Adrenal gland (tissue), 5 donors: ENCODE measurements around the gene MRAP2.

Source experiments
- POLR2A ChIP-seq, 2 donors: fragments of 450-650 bp; IDR thresholded peaks; one replicate each; pipeline ENCODE4 v1.6.1; 2017; ENCODE audit warnings: antibody characterized with exemption in 2 of 2, mild to moderate bottlenecking in 2 of 2, moderate library complexity in 1 of 2
- TF ChIP-seq, protein P1 (sequence below), 6 experiments: fragments of 450-650 bp in 4 of 6; fragments of 200-600 bp in 2 of 6; sonication (generic) in 1 of 6; IDR thresholded peaks; 1 replicate in 5 of 6; 2 replicates in 1 of 6; pipeline versions ENCODE4 v1.5.1 to v1.8.0; 2016 to 2021; ENCODE audit warnings: antibody characterized with exemption in 6 of 6, mild to moderate bottlenecking in 2 of 6, moderate library complexity in 1 of 6
- donor health status: DM: no; HTN: no; CAD: no.

DNA sequence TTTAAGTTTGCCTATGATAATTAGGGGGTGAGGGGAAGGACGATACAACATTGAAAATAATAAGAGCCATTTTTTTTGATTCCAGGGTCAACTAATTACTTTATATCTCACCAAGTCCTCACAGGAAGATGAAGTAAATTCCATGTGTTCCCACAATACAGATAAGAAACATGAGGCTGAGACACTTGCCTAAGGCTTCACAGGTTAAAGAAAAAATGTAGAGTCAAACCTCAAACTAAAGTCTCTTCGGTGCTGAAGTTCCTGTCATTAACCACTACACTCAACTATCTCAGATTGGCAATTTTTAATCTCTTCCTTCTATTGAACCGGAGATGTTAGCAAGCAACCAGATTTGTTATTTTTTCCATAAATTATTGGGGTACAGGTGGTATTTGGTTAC is 33.0 kb downstream of the MRAP2 start:
- TF ChIP-seq, protein P1, sequence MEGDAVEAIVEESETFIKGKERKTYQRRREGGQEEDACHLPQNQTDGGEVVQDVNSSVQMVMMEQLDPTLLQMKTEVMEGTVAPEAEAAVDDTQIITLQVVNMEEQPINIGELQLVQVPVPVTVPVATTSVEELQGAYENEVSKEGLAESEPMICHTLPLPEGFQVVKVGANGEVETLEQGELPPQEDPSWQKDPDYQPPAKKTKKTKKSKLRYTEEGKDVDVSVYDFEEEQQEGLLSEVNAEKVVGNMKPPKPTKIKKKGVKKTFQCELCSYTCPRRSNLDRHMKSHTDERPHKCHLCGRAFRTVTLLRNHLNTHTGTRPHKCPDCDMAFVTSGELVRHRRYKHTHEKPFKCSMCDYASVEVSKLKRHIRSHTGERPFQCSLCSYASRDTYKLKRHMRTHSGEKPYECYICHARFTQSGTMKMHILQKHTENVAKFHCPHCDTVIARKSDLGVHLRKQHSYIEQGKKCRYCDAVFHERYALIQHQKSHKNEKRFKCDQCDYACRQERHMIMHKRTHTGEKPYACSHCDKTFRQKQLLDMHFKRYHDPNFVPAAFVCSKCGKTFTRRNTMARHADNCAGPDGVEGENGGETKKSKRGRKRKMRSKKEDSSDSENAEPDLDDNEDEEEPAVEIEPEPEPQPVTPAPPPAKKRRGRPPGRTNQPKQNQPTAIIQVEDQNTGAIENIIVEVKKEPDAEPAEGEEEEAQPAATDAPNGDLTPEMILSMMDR (IDR thresholded peaks at IDR 0.05), result no peak
- no peak for TF ChIP-seq POLR2A (IDR thresholded peaks at IDR 0.05)
